ENCODE measurements around the gene SMAD3. TPM values are rescaled to one million over a fixed set of nuclear protein-coding genes. Genes with fewer than 3 reads are reported as not detected.

The SMAD3 gene
- total RNA-seq, 1 donor from 2014 or later: 18.8 TPM

GRCh38 chr15:67035886-67036285 is 29.5 kb upstream of the SMAD3 start:
- Histone ChIP-seq H3K4me3 (no peak overlapping the region), H3K27me3 (ENCODE audit: low read depth) (no peaks in the 10 kb centered on the region), H3K36me3 (no peaks in the 10 kb centered on the region), H3K27ac (replicated peaks) (no peak overlapping the region), H3K9me3 (replicated peaks) (no peaks in the 10 kb centered on the region), H3K4me1 (peaks cover 41% of the 10 kb centered on the region)
- DNase-seq: no peak
- intact Hi-C loops (cut with micrococcal nuclease): no loop called here
- TF ChIP-seq CTCF (IDR thresholded peaks at IDR 0.05; ENCODE audit: borderline replicate concordance): no peak

GRCh38 chr15:67036775-67037555 is 28.4 kb upstream of the SMAD3 start:
- no peaks in the 10 kb centered on the region for H3K36me3 ChIP-seq
- intact Hi-C loops (cut with micrococcal nuclease): no loop called here
- peaks cover 30% of the 10 kb centered on the region for H3K4me1 ChIP-seq
- no peaks in the 10 kb centered on the region for H3K9me3 ChIP-seq (replicated peaks)
- H3K27me3 ChIP-seq (ENCODE audit: low read depth): no peaks in the 10 kb centered on the region
- no peak for DNase-seq
- no peak for TF ChIP-seq CTCF (IDR thresholded peaks at IDR 0.05; ENCODE audit: borderline replicate concordance)
- no peak overlapping the region for H3K27ac ChIP-seq (replicated peaks)
- no peak overlapping the region for H3K4me3 ChIP-seq

GRCh38 chr15:67037694-67038093 is 27.7 kb upstream of the SMAD3 start:
- Histone ChIP-seq H3K36me3 (no peaks in the 10 kb centered on the region), H3K4me1 (peaks cover 30% of the 10 kb centered on the region), H3K27ac (replicated peaks) (no peak overlapping the region), H3K27me3 (ENCODE audit: low read depth) (no peaks in the 10 kb centered on the region), H3K4me3 (no peak overlapping the region), H3K9me3 (replicated peaks) (no peaks in the 10 kb centered on the region)
- intact Hi-C loops (cut with micrococcal nuclease): no loop called here
- no peak for DNase-seq
- TF ChIP-seq CTCF (IDR thresholded peaks at IDR 0.05; ENCODE audit: borderline replicate concordance): no peak

- no peak overlapping the region for H3K4me3 ChIP-seq
- TF ChIP-seq CTCF (IDR thresholded peaks at IDR 0.05; ENCODE audit: borderline replicate concordance): no peak
- H3K9me3 ChIP-seq (replicated peaks): no peaks in the 10 kb centered on the region
- H3K4me1 ChIP-seq: peaks cover 22% of the 10 kb centered on the region
- intact Hi-C loops (cut with micrococcal nuclease): no loop called here
- H3K36me3 ChIP-seq: no peaks in the 10 kb centered on the region
- no peak for DNase-seq
- no peak overlapping the region for H3K27ac ChIP-seq (replicated peaks)
- H3K27me3 ChIP-seq (ENCODE audit: low read depth): no peaks in the 10 kb centered on the region
Observed at GRCh38 chr15:67038736-67039135, 26.7 kb upstream of the SMAD3 start.

GRCh38 chr15:67039384-67040075 is 25.9 kb upstream of the SMAD3 start:
- Histone ChIP-seq H3K9me3 (replicated peaks) (no peaks in the 10 kb centered on the region), H3K27ac (replicated peaks) (no peak overlapping the region), H3K4me1 (peaks cover 23% of the 10 kb centered on the region), H3K36me3 (no peaks in the 10 kb centered on the region), H3K4me3 (no peak overlapping the region), H3K27me3 (ENCODE audit: low read depth) (no peaks in the 10 kb centered on the region)
- intact Hi-C loops (cut with micrococcal nuclease): no loop called here
- no peak for DNase-seq
- no peak for TF ChIP-seq CTCF (IDR thresholded peaks at IDR 0.05; ENCODE audit: borderline replicate concordance)

All from left ventricle myocardium inferior (tissue), 1 donor.